Measurements from ENCODE around the gene CXCR2.

- TF ChIP-seq EZH2 (IDR thresholded peaks at IDR 0.05; ENCODE audit: borderline replicate concordance, low read length) (no peak), CTCF (conservative IDR thresholded peaks at IDR 0.05 in 1 of 2, IDR thresholded peaks at IDR 0.05 in 1 of 2; ENCODE audit: extremely low read depth in 1 of 2, insufficient read depth in 1 of 2, low read depth in 1 of 2, low read length in 2 of 2) (no peak)
Observed at GRCh38 chr2:218138047-218138446, 12.2 kb downstream of the CXCR2 start.

All from mammary epithelial cell (primary cell).